ENCODE data around the gene CACNA1C.

DNA sequence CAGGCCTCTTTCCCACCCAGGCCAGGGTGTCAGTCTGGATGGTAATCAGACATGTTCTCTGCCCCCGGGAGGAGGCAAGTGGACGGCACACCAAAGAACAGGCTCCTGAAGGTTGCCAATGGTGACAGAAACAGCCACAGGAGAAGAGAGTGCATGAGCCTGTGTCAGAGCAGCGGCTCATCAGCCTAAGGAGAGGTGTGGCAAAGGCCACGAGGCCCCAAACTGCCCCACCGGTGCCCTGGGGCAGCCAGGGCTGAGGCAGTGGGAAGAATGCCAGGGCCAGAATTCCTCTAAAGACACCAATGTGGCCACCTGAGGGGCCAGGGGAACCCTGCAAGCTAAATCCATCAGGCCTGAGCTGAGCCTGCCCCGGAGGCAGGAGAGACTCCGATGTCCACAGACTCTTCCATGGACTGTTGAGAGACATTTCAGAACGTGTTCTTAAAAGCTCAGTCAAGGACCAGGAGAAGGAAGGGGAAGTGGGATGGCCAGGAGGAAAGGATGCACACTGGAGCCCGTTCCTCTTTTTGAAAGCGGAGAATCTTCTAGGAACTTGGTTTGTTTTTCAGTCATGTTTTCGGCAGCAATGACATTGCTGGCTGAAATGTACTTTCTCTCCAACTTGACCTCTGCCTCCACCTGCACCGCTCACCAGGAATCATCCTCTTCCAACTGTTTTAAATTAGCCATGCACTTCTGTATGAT is 565.7 kb downstream of the CACNA1C start:
- no peak for TF ChIP-seq EP300 (IDR thresholded peaks at IDR 0.05; ENCODE audit: borderline replicate concordance in 1 of 2, low read depth in 1 of 2, low read length in 1 of 2)
- TF ChIP-seq, protein P1, sequence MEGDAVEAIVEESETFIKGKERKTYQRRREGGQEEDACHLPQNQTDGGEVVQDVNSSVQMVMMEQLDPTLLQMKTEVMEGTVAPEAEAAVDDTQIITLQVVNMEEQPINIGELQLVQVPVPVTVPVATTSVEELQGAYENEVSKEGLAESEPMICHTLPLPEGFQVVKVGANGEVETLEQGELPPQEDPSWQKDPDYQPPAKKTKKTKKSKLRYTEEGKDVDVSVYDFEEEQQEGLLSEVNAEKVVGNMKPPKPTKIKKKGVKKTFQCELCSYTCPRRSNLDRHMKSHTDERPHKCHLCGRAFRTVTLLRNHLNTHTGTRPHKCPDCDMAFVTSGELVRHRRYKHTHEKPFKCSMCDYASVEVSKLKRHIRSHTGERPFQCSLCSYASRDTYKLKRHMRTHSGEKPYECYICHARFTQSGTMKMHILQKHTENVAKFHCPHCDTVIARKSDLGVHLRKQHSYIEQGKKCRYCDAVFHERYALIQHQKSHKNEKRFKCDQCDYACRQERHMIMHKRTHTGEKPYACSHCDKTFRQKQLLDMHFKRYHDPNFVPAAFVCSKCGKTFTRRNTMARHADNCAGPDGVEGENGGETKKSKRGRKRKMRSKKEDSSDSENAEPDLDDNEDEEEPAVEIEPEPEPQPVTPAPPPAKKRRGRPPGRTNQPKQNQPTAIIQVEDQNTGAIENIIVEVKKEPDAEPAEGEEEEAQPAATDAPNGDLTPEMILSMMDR (IDR thresholded peaks at IDR 0.05) = no peak
- TF ChIP-seq, protein P2, sequence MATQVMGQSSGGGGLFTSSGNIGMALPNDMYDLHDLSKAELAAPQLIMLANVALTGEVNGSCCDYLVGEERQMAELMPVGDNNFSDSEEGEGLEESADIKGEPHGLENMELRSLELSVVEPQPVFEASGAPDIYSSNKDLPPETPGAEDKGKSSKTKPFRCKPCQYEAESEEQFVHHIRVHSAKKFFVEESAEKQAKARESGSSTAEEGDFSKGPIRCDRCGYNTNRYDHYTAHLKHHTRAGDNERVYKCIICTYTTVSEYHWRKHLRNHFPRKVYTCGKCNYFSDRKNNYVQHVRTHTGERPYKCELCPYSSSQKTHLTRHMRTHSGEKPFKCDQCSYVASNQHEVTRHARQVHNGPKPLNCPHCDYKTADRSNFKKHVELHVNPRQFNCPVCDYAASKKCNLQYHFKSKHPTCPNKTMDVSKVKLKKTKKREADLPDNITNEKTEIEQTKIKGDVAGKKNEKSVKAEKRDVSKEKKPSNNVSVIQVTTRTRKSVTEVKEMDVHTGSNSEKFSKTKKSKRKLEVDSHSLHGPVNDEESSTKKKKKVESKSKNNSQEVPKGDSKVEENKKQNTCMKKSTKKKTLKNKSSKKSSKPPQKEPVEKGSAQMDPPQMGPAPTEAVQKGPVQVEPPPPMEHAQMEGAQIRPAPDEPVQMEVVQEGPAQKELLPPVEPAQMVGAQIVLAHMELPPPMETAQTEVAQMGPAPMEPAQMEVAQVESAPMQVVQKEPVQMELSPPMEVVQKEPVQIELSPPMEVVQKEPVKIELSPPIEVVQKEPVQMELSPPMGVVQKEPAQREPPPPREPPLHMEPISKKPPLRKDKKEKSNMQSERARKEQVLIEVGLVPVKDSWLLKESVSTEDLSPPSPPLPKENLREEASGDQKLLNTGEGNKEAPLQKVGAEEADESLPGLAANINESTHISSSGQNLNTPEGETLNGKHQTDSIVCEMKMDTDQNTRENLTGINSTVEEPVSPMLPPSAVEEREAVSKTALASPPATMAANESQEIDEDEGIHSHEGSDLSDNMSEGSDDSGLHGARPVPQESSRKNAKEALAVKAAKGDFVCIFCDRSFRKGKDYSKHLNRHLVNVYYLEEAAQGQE (IDR thresholded peaks at IDR 0.05; ENCODE audit: low read depth, low read length) = no peak
- TF ChIP-seq NRF1 (IDR thresholded peaks at IDR 0.05; ENCODE audit: low read depth, low read length) = no peak
- TF ChIP-seq GABPA (IDR thresholded peaks at IDR 0.05; ENCODE audit: low read depth) = no peak
- no peak for TF ChIP-seq SIN3A (IDR thresholded peaks at IDR 0.05; ENCODE audit: borderline replicate concordance, low read depth, low read length)
- TF ChIP-seq, protein P3, sequence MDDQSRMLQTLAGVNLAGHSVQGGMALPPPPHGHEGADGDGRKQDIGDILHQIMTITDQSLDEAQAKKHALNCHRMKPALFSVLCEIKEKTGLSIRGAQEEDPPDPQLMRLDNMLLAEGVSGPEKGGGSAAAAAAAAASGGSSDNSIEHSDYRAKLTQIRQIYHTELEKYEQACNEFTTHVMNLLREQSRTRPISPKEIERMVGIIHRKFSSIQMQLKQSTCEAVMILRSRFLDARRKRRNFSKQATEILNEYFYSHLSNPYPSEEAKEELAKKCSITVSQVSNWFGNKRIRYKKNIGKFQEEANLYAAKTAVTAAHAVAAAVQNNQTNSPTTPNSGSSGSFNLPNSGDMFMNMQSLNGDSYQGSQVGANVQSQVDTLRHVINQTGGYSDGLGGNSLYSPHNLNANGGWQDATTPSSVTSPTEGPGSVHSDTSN (IDR thresholded peaks at IDR 0.05) = no peak
- TF ChIP-seq FOXM1 (IDR thresholded peaks at IDR 0.05; ENCODE audit: low read depth) = no peak
- no peak for TF ChIP-seq YY1 (IDR thresholded peaks at IDR 0.05; ENCODE audit: low read depth)
- no peak for TF ChIP-seq POLR2AphosphoS5 (IDR thresholded peaks at IDR 0.05; ENCODE audit: low read depth, low read length)
- TF ChIP-seq TAF1 (IDR thresholded peaks at IDR 0.05; ENCODE audit: borderline replicate concordance, low read depth, low read length) = no peak
